Glutamatergic neuron (in vitro differentiated cells): Measurements from ENCODE around the gene BIRC6. TPM values are rescaled to one million over a fixed set of nuclear protein-coding genes. Genes with fewer than 3 reads are reported as not detected.
"Not testable (repeated sequence)": the region's sequence is repeated elsewhere in the genome, so short reads cannot be mapped to it uniquely, and the experiment has no call there.

Experiments
- DNase-seq: peaks from one replicate; pipeline ENCODE4 v3.0.0; 2022
- H3K27ac Mint-ChIP-seq: one replicate; pipeline ENCODE4 v1.8.0; 2020; ENCODE audit warnings: mild to moderate bottlenecking, mixed read lengths, inconsistent platforms; ENCODE audit not compliant: unreplicated experiment
- H3K27me3 Mint-ChIP-seq: one replicate; pipeline ENCODE4 v1.8.0; 2020; ENCODE audit warnings: mild to moderate bottlenecking, moderate library complexity, mixed read lengths, inconsistent platforms; ENCODE audit not compliant: unreplicated experiment
- H3K36me3 Mint-ChIP-seq: one replicate; pipeline ENCODE4 v1.8.0; 2020; ENCODE audit warnings: mild to moderate bottlenecking, mixed read lengths, inconsistent platforms; ENCODE audit not compliant: unreplicated experiment
- H3K4me1 Mint-ChIP-seq: one replicate; pipeline ENCODE4 v1.8.0; 2020; ENCODE audit warnings: mild to moderate bottlenecking, low read depth, mixed read lengths, inconsistent platforms; ENCODE audit not compliant: unreplicated experiment
- H3K4me3 Mint-ChIP-seq: one replicate; pipeline ENCODE4 v1.8.0; 2020; ENCODE audit warnings: mild to moderate bottlenecking, mixed read lengths, inconsistent platforms; ENCODE audit not compliant: unreplicated experiment
- H3K9me3 Mint-ChIP-seq: one replicate; pipeline ENCODE4 v1.8.0; 2020; ENCODE audit warnings: mild to moderate bottlenecking, moderate library complexity, mixed read lengths, inconsistent platforms; ENCODE audit not compliant: unreplicated experiment
- total RNA-seq: library from RNA; stranded (reverse); fragmentation: NEBNext Ultra II Directional; extraction: Animal tissue kit (Norgen Biotek cat#: 25700); gene quantifications from one replicate; pipeline ENCODE4 v1.2.1, GENCODE V29; 2021; ENCODE audit not compliant: unreplicated experiment
- TF ChIP-seq, protein P1 (sequence below): fragments of 200-600 bp; sonication (generic); IDR thresholded peaks from one replicate; pipeline ENCODE4 v1.5.0; 2021; ENCODE audit not compliant: partially characterized antibody, unreplicated experiment

Gene BIRC6
- total RNA-seq, 1 donor from 2014 or later: 124 TPM

DNA sequence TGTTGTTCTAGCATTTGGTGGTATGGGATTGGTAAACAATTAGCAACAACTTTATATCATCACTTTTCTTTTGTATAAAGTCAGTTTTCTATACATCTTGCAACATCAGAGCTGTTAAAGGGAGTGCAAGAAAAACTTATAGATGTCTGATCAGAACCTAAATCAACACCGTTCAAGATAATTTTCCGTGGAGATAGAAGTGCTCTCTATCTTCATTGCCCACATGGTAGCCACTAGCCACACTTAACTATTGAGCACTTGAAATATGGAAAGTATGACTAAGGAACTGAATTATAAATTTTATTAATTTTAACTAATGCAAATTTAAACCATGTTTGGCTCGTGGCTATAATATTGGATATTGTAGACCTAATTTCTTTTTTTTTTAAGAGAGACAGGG is 276.2 kb downstream of the BIRC6 start:
- H3K36me3 Mint-ChIP-seq: no peaks in the 10 kb centered on the region
- no peaks in the 10 kb centered on the region for H3K9me3 Mint-ChIP-seq
- H3K4me3 Mint-ChIP-seq: no peak overlapping the region
- H3K27me3 Mint-ChIP-seq: peaks cover 2% of the 10 kb centered on the region
- TF ChIP-seq, protein P1, sequence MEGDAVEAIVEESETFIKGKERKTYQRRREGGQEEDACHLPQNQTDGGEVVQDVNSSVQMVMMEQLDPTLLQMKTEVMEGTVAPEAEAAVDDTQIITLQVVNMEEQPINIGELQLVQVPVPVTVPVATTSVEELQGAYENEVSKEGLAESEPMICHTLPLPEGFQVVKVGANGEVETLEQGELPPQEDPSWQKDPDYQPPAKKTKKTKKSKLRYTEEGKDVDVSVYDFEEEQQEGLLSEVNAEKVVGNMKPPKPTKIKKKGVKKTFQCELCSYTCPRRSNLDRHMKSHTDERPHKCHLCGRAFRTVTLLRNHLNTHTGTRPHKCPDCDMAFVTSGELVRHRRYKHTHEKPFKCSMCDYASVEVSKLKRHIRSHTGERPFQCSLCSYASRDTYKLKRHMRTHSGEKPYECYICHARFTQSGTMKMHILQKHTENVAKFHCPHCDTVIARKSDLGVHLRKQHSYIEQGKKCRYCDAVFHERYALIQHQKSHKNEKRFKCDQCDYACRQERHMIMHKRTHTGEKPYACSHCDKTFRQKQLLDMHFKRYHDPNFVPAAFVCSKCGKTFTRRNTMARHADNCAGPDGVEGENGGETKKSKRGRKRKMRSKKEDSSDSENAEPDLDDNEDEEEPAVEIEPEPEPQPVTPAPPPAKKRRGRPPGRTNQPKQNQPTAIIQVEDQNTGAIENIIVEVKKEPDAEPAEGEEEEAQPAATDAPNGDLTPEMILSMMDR: no peak
- H3K4me1 Mint-ChIP-seq: no peaks in the 10 kb centered on the region
- no peak overlapping the region for H3K27ac Mint-ChIP-seq
- no peak for DNase-seq

- not testable (repeated sequence) for H3K36me3 Mint-ChIP-seq, H3K4me3 Mint-ChIP-seq, H3K27ac Mint-ChIP-seq, H3K4me1 Mint-ChIP-seq, H3K9me3 Mint-ChIP-seq, H3K27me3 Mint-ChIP-seq, DNase-seq
Measured at GRCh38 chr2:32638548-32638947, 281.7 kb downstream of the BIRC6 start.

GRCh38 chr2:32641180-32641579 is 284.4 kb downstream of the BIRC6 start:
- H3K4me1 Mint-ChIP-seq: no peaks in the 10 kb centered on the region
- H3K27me3 Mint-ChIP-seq: no peaks in the 10 kb centered on the region
- no peak overlapping the region for H3K27ac Mint-ChIP-seq
- H3K36me3 Mint-ChIP-seq: no peaks in the 10 kb centered on the region
- H3K9me3 Mint-ChIP-seq: no peaks in the 10 kb centered on the region
- no peak overlapping the region for H3K4me3 Mint-ChIP-seq
- no peak for DNase-seq
- TF ChIP-seq, protein P1: no peak

- H3K4me3 Mint-ChIP-seq: no peak overlapping the region
- TF ChIP-seq, protein P1: no peak
- H3K27me3 Mint-ChIP-seq: no peaks in the 10 kb centered on the region
- DNase-seq: no peak
- no peaks in the 10 kb centered on the region for H3K36me3 Mint-ChIP-seq
- H3K9me3 Mint-ChIP-seq: no peaks in the 10 kb centered on the region
- H3K4me1 Mint-ChIP-seq: no peaks in the 10 kb centered on the region
- H3K27ac Mint-ChIP-seq: no peak overlapping the region
Measured at GRCh38 chr2:32647180-32647651, 290.4 kb downstream of the BIRC6 start.

- no peak overlapping the region for H3K27ac Mint-ChIP-seq
- TF ChIP-seq, protein P1: no peak
- no peaks in the 10 kb centered on the region for H3K27me3 Mint-ChIP-seq
- no peaks in the 10 kb centered on the region for H3K4me1 Mint-ChIP-seq
- H3K4me3 Mint-ChIP-seq: no peak overlapping the region
- DNase-seq: no peak
- H3K36me3 Mint-ChIP-seq: no peaks in the 10 kb centered on the region
- H3K9me3 Mint-ChIP-seq: no peaks in the 10 kb centered on the region
Measured at GRCh38 chr2:32652555-32653209, 295.9 kb downstream of the BIRC6 start.
